ENCODE results near the gene ZSWIM5. TPM values are rescaled to one million over a fixed set of nuclear protein-coding genes. Genes with fewer than 3 reads are reported as not detected.

ZSWIM5 gene
- polyA plus RNA-seq, 4 donors = 3.8 to 8.1 (median 4.3) TPM

DNA sequence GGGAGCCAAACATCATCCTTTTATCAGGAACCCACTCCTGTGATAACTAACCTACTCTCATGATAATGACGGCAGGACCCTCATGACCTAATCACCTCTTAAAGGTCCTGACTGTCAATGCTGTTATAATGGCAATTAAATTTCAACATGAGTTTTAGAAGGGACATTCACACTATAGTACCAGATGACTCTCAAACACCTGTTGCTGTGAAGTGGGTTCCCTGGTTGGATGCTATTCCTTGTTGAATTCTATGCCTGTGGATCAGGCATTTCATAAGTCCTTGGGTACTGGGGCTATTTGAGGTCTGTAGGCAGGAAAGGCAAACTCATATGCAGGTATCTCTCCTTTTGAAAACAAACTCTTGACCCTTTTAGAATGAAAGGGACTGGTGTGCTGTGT is 7.5 kb upstream of the ZSWIM5 start:
- DNase-seq = no peak
- no peak for FAIRE-seq
- no peak overlapping the region for H3K27ac ChIP-seq (ENCODE audit: low read depth in 1 of 3, low read length in 2 of 3)
- H3K27me3 ChIP-seq (ENCODE audit: control insufficient read depth in 3 of 3, insufficient read depth in 3 of 3, low read length in 3 of 3) = no peaks in the 10 kb centered on the region
- no peaks in the 10 kb centered on the region for H3K4me1 ChIP-seq (ENCODE audit: control insufficient read depth in 3 of 3, insufficient read depth in 2 of 3, low read depth in 1 of 3, low read length in 2 of 3)
- no peak overlapping the region for H3K4me3 ChIP-seq (ENCODE audit: low read depth in 1 of 3, low read length in 3 of 3)
- WGBS, 3 donors = 83 to 97% (median 91%) methylated on average over 1 of the region's 1 CpG
- no peaks in the 10 kb centered on the region for H3K9me3 ChIP-seq (ENCODE audit: control insufficient read depth in 2 of 2, insufficient read depth in 1 of 2, low read depth in 1 of 2, low read length in 1 of 2)
- H3K36me3 ChIP-seq (ENCODE audit: control insufficient read depth in 3 of 3, insufficient read depth in 2 of 3, low read depth in 1 of 3, low read length in 3 of 3) = no peaks in the 10 kb centered on the region

DNA sequence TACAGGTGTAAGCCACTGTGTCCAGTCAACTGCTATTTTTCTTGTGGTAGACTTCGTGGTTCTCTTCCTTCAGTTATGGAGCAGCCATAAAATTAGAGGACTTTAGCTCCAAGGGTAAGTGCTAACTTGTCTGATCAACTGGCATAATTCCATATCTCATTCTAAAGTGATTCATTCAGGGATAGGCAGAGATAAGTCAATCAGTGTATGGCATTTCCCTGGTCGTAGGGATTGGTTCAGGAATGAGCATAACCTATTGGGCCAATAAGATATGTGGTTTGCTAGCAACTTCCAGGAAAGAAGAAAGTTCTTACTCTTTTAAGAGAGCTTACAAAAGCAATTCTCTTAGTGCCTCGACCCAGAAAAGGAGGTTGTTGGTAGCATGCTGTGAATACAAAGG is 4.7 kb upstream of the ZSWIM5 start:
- DNase-seq = peak; percentile 56 to 97
- FAIRE-seq = peak; percentile 74

DNA sequence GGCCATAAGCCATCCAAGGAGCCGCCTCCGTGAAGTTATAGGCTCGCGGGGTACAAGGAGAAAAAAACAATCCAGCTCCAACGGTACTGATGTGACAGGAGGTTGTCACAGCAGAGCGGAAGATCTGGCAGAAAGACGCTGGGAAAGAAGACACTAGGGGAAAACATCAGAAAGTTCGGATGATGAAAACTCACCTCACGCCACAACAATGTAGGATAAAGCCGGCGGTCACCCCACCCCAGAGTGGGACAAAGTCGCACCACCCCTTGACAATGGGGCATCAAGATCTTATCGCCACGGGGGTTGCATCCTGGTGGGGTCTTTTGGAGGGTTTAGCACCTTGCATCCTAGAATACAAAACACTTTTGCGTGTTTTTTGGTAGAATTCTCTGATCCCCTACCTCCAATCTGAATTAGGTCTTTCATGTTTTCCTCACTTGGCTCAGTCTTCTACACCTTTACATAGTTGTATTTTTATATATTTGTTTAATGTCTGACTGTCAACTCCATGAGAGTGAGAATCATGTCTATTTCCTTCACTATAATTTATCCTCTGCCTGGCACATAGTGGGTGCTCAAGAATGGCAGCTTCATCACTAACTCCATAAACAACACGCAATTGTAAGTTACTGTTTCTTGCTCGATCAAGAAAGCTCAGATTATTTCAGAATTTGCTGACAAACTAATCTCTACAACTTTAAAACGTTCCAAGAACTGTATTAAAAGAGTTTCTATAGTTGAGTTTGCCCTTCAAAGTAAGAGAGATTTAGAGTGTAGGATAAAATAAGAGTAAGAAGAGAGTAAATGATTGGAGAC is 611 bp upstream of the ZSWIM5 start:
- peak overlapping the region; percentile 71 to 94 (median 77) for H3K4me3 ChIP-seq (ENCODE audit: low read depth in 1 of 3, low read length in 3 of 3)
- H3K36me3 ChIP-seq (ENCODE audit: control insufficient read depth in 3 of 3, insufficient read depth in 2 of 3, low read depth in 1 of 3, low read length in 3 of 3) = no peaks in the 10 kb centered on the region
- FAIRE-seq (no peak), DNase-seq (no peak)
- no peaks in the 10 kb centered on the region for H3K9me3 ChIP-seq (ENCODE audit: control insufficient read depth in 2 of 2, insufficient read depth in 1 of 2, low read depth in 1 of 2, low read length in 1 of 2)
- H3K27me3 ChIP-seq (ENCODE audit: control insufficient read depth in 3 of 3, insufficient read depth in 3 of 3, low read length in 3 of 3) = no peaks in the 10 kb centered on the region
- H3K27ac ChIP-seq (ENCODE audit: low read depth in 1 of 3, low read length in 2 of 3) = peak overlapping the region; percentile 71 to 87 (median 80)
- 3 to 9% (median 5%) methylated on average over 18 of the region's 18 CpGs for WGBS, 3 donors
- peaks cover 0 to 4% (median 2%) of the 10 kb centered on the region in 3 donors for H3K4me1 ChIP-seq (ENCODE audit: control insufficient read depth in 3 of 3, insufficient read depth in 2 of 3, low read depth in 1 of 3, low read length in 2 of 3)

More for the DNA sequence above, 4.7 kb upstream of the ZSWIM5 start:
- Histone ChIP-seq H3K9me3 (ENCODE audit: control insufficient read depth in 2 of 2, insufficient read depth in 1 of 2, low read depth in 1 of 2, low read length in 1 of 2) (no peaks in the 10 kb centered on the region), H3K4me3 (ENCODE audit: low read depth in 1 of 3, low read length in 3 of 3) (no peak overlapping the region), H3K27ac (ENCODE audit: low read depth in 1 of 3, low read length in 2 of 3) (peak overlapping the region in 1 of 3 donors; percentile 74), H3K4me1 (ENCODE audit: control insufficient read depth in 3 of 3, insufficient read depth in 2 of 3, low read depth in 1 of 3, low read length in 2 of 3) (peaks cover 0 to 4% (median 2%) of the 10 kb centered on the region in 3 donors), H3K27me3 (ENCODE audit: control insufficient read depth in 3 of 3, insufficient read depth in 3 of 3, low read length in 3 of 3) (no peaks in the 10 kb centered on the region), H3K36me3 (ENCODE audit: control insufficient read depth in 3 of 3, insufficient read depth in 2 of 3, low read depth in 1 of 3, low read length in 3 of 3) (no peaks in the 10 kb centered on the region)
- WGBS, 3 donors = 13 to 50% (median 29%) methylated on average over 3 of the region's 3 CpGs

DNA sequence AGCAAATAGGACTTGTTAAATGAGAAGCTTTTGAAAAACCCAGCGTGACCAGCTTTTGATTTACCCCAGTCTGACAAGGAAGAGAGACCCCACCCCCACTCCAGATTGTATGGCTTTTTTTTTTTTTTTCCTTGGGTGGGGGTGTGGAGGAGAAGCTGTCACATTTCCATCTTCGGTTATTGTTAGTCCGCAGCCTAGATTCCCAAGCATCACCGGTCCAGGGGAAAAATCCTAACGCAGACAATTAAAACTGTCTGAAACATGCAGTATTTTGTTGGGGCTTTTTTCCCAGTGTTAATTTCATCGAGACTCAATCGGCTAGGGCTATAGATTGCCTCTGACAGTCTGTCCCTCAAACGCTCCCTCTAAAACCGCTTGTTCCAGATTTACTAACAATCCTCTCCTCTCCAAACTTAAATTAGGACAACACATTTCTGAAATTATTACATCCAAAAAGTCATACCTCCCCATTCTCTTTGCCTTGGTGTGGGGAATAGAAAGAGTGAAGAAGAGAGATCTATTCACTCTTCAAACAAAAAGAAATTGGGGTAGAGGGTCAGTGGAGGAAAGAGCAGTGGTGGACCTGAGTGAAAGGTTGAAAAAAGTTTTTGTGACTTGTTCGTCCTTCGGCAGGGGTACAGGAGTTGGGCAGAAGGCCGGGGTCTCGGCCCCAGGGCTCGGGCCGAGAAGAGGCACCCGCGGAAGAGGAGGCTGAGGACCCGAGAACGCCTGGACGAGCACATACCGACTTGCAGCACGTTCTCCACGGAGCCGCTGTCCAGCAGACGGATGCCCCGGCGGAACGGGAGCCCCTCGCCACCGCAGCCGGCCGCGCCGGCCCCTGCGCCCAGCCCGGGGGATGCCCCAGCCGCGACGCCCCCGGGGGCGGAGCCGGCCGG is 1.1 kb downstream of the ZSWIM5 start:
- 1 to 6% (median 2%) methylated on average over 21 to 43 of the region's 43 CpGs for WGBS, 3 donors
- no peaks in the 10 kb centered on the region for H3K36me3 ChIP-seq (ENCODE audit: control insufficient read depth in 3 of 3, insufficient read depth in 2 of 3, low read depth in 1 of 3, low read length in 3 of 3)
- FAIRE-seq = no peak
- peaks cover 0 to 4% (median 2%) of the 10 kb centered on the region in 3 donors for H3K4me1 ChIP-seq (ENCODE audit: control insufficient read depth in 3 of 3, insufficient read depth in 2 of 3, low read depth in 1 of 3, low read length in 2 of 3)
- no peaks in the 10 kb centered on the region for H3K27me3 ChIP-seq (ENCODE audit: control insufficient read depth in 3 of 3, insufficient read depth in 3 of 3, low read length in 3 of 3)
- peak overlapping the region in 2 of 3 donors; percentile 6 to 43 for H3K27ac ChIP-seq (ENCODE audit: low read depth in 1 of 3, low read length in 2 of 3)
- H3K4me3 ChIP-seq (ENCODE audit: low read depth in 1 of 3, low read length in 3 of 3) = peak overlapping the region; percentile 61 to 94 (median 77)
- peak; percentile 37 to 68 for DNase-seq
- no peaks in the 10 kb centered on the region for H3K9me3 ChIP-seq (ENCODE audit: control insufficient read depth in 2 of 2, insufficient read depth in 1 of 2, low read depth in 1 of 2, low read length in 1 of 2)

DNA sequence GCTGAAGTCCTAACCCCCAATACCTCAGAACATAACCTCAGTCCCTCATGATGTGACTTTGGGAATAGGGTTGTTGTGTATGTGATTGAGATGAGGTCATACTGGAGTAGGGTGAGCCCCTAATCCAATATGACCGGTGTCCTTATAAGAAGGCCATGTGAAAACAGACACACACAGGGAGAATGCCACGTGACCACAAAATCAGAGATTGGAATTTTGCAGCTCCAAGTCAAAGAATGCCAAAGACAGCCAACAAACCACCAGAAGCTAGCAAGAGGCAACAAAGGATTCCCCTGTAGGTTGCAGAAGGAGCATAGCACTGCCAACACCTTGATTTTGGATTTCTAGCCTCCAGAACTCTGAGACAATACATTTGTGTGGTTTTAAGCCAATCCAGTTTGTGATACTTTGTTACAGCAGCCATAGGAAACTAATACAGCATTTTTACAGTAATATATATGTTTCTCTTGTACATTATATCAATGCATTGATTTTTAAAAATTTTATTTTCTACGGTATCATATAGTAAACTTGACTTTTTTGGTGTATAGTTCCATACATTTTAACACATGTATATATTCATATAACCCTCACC is 5.4 kb downstream of the ZSWIM5 start:
- H3K9me3 ChIP-seq (ENCODE audit: control insufficient read depth in 2 of 2, insufficient read depth in 1 of 2, low read depth in 1 of 2, low read length in 1 of 2) = peaks cover 0 to 4% of the 10 kb centered on the region in 2 donors
- H3K27me3 ChIP-seq (ENCODE audit: control insufficient read depth in 3 of 3, insufficient read depth in 3 of 3, low read length in 3 of 3) = no peaks in the 10 kb centered on the region
- WGBS, 3 donors = 88 to 92% (median 89%) methylated on average over 3 of the region's 3 CpGs
- no peaks in the 10 kb centered on the region for H3K36me3 ChIP-seq (ENCODE audit: control insufficient read depth in 3 of 3, insufficient read depth in 2 of 3, low read depth in 1 of 3, low read length in 3 of 3)
- DNase-seq (no peak), FAIRE-seq (no peak)
- H3K27ac ChIP-seq (ENCODE audit: low read depth in 1 of 3, low read length in 2 of 3) = no peak overlapping the region
- H3K4me3 ChIP-seq (ENCODE audit: low read depth in 1 of 3, low read length in 3 of 3) = no peak overlapping the region
- no peaks in the 10 kb centered on the region for H3K4me1 ChIP-seq (ENCODE audit: control insufficient read depth in 3 of 3, insufficient read depth in 2 of 3, low read depth in 1 of 3, low read length in 2 of 3)

DNA sequence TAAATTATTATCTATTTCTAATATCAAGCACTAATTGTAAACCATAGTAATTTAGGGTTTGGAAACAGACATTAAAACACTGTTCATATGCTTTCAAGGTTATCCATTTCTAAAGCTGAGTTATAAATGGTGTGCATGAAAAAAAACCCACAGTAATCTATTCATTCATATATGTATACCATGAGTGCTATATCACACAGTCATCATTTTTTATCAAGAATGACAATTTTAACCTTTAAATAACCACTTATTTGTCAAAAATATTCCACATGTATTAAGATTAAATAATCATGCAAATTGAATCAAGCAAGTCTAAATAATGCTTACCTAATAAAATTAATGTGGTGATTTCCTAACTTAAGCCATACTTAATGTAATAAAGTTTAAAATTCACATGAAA is 6.0 kb downstream of the ZSWIM5 start:
- DNase-seq = no peak
- Histone ChIP-seq H3K36me3 (ENCODE audit: control insufficient read depth in 3 of 3, insufficient read depth in 2 of 3, low read depth in 1 of 3, low read length in 3 of 3) (no peaks in the 10 kb centered on the region), H3K27me3 (ENCODE audit: control insufficient read depth in 3 of 3, insufficient read depth in 3 of 3, low read length in 3 of 3) (no peaks in the 10 kb centered on the region), H3K4me1 (ENCODE audit: control insufficient read depth in 3 of 3, insufficient read depth in 2 of 3, low read depth in 1 of 3, low read length in 2 of 3) (no peaks in the 10 kb centered on the region), H3K27ac (ENCODE audit: low read depth in 1 of 3, low read length in 2 of 3) (no peak overlapping the region), H3K9me3 (ENCODE audit: control insufficient read depth in 2 of 2, insufficient read depth in 1 of 2, low read depth in 1 of 2, low read length in 1 of 2) (peaks cover 0 to 4% of the 10 kb centered on the region in 2 donors), H3K4me3 (ENCODE audit: low read depth in 1 of 3, low read length in 3 of 3) (no peak overlapping the region)
- no peak for FAIRE-seq

DNA sequence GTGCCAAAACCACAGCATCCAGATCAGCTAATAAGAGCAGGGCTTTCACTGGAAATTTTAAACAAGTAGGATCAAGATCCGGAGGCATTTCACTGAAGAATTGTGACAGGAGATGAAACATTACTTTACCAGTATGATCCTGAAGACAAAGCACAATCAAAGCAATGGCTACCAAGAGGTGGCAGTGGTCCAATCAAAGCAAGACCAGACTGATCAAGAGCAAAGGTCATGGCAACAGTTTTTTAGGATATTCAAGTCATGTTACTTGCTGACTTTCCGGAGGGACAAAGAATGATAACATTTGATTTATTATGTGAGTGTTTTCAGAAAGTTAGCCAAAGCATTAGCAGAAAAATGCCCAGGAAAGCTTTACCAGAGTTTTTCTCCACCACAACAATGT is 8.2 kb downstream of the ZSWIM5 start:
- Histone ChIP-seq H3K27ac (ENCODE audit: low read depth in 1 of 3, low read length in 2 of 3) (no peak overlapping the region), H3K4me1 (ENCODE audit: control insufficient read depth in 3 of 3, insufficient read depth in 2 of 3, low read depth in 1 of 3, low read length in 2 of 3) (no peaks in the 10 kb centered on the region), H3K4me3 (ENCODE audit: low read depth in 1 of 3, low read length in 3 of 3) (no peak overlapping the region), H3K9me3 (ENCODE audit: control insufficient read depth in 2 of 2, insufficient read depth in 1 of 2, low read depth in 1 of 2, low read length in 1 of 2) (peaks cover 0 to 4% of the 10 kb centered on the region in 2 donors), H3K27me3 (ENCODE audit: control insufficient read depth in 3 of 3, insufficient read depth in 3 of 3, low read length in 3 of 3) (no peaks in the 10 kb centered on the region), H3K36me3 (ENCODE audit: control insufficient read depth in 3 of 3, insufficient read depth in 2 of 3, low read depth in 1 of 3, low read length in 3 of 3) (no peaks in the 10 kb centered on the region)
- FAIRE-seq (no peak), DNase-seq (no peak)
- 62 to 79% (median 76%) methylated on average over 2 of the region's 2 CpGs for WGBS, 3 donors

DNA sequence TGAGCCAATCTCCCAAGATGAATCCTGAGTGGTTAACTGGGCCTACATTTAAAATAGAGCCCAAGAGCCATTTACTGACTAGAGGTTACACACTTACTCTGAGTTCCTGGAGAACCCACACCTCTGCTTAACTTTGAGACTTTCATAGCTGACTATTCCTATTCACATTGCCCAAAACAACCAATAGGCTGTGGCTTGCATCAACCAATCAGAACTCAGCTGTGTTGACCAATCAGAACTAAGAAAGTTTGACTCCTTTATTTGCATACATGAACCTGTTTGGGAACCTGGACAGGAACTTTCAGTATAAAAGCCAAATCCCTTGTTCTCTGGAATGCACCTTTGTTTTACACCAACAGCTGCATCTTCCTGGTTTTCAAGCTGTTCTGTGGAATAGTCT is 9.5 kb downstream of the ZSWIM5 start:
- no peak overlapping the region for H3K4me3 ChIP-seq (ENCODE audit: low read depth in 1 of 3, low read length in 3 of 3)
- no peaks in the 10 kb centered on the region for H3K27me3 ChIP-seq (ENCODE audit: control insufficient read depth in 3 of 3, insufficient read depth in 3 of 3, low read length in 3 of 3)
- H3K27ac ChIP-seq (ENCODE audit: low read depth in 1 of 3, low read length in 2 of 3) = no peak overlapping the region
- H3K4me1 ChIP-seq (ENCODE audit: control insufficient read depth in 3 of 3, insufficient read depth in 2 of 3, low read depth in 1 of 3, low read length in 2 of 3) = no peaks in the 10 kb centered on the region
- FAIRE-seq (no peak), DNase-seq (no peak)
- H3K36me3 ChIP-seq (ENCODE audit: control insufficient read depth in 3 of 3, insufficient read depth in 2 of 3, low read depth in 1 of 3, low read length in 3 of 3) = no peaks in the 10 kb centered on the region
- peaks cover 0 to 4% of the 10 kb centered on the region in 2 donors for H3K9me3 ChIP-seq (ENCODE audit: control insufficient read depth in 2 of 2, insufficient read depth in 1 of 2, low read depth in 1 of 2, low read length in 1 of 2)
